ENCODE measurements around the gene SLIT3.
A peak's percentile ranks its signal among the peaks of the same experiment; 100 is the strongest.

Gene SLIT3

DNA sequence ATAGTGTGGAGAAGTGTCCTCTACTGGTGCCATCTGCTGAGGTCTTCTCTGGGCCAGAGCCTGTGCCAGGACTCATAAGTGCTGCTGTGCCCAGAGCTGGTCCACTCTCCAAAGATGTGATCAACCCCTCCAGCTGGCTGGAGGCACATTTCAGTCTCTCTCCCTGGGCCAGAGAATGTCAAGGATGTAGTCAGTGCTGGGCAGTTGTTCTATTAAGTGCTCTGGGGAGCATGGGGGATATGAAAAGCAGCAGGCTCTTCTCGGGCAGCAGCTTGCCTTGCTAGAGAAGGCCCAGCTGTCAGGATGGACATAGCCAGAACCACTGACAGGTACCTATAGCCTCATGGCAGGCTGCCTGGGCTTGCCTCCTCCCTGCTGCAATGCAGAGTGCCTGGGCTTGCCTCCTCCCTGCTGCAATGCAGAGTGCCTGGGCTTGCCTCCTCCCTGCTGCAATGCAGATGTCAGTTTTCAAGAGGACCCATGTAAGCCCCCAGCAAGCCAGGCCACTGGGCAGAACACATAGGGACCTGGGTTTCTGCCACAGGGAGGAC lies 564.6 kb downstream of the SLIT3 start:
- TF ChIP-seq TAF1 (IDR thresholded peaks at IDR 0.05; ENCODE audit: low read depth, low read length) (no peak), POLR2A (IDR thresholded peaks at IDR 0.05; ENCODE audit: low read depth, low read length) (no peak), POLR2AphosphoS5 (IDR thresholded peaks at IDR 0.05; ENCODE audit: low read depth, low read length) (no peak), POU2F2 (IDR thresholded peaks at IDR 0.05; ENCODE audit: low read depth, low read length) (no peak), PAX5 (IDR thresholded peaks at IDR 0.05; ENCODE audit: insufficient read depth, low read length, severe bottlenecking) (no peak), SPI1 (IDR thresholded peaks at IDR 0.05; ENCODE audit: low read depth, low read length) (no peak)
- DNase-seq (ENCODE audit: insufficient read length, low spot score) (no peak), FAIRE-seq (no peak)

DNA sequence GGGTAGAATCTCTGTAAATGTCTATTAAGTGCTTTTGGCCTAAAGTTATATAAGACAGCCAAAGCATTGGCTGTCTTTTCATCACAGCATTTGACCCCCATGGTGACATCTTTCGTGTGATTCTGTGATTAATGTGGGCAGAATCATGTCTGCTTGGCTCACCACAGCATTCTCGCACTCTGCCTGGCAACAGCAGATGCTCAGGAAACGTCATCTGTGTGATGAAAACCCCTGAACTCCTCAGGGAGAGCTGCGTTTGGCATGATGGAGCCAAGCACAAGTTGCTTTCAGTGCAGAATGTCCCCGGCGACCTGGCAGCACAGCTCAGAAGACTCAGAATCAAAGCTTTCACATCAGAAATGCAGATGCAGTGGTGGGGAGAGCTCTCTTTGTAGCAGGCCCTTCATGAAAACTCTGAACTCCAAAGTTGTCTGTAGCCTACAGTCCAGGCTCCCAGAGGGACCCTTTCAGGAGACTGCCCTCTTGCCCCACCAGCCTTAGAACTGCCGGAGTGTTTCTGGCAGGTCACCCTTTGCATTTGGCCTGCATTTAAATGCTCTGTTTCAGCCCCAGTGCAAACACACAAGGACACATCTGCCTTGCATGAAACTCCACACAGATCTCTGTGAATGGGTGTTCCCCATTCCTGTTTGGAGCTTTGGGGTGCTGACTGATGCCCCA lies 566.2 kb downstream of the SLIT3 start:
- FAIRE-seq = peak; percentile 77
- no peak for DNase-seq (ENCODE audit: insufficient read length, low spot score)
- TF ChIP-seq SPI1 (IDR thresholded peaks at IDR 0.05; ENCODE audit: low read depth, low read length) = no peak
- TF ChIP-seq POLR2A (IDR thresholded peaks at IDR 0.05; ENCODE audit: low read depth, low read length) = no peak
- no peak for TF ChIP-seq PAX5 (IDR thresholded peaks at IDR 0.05; ENCODE audit: insufficient read depth, low read length, severe bottlenecking)
- TF ChIP-seq POLR2AphosphoS5 (IDR thresholded peaks at IDR 0.05; ENCODE audit: low read depth, low read length) = no peak
- no peak for TF ChIP-seq POU2F2 (IDR thresholded peaks at IDR 0.05; ENCODE audit: low read depth, low read length)
- no peak for TF ChIP-seq TAF1 (IDR thresholded peaks at IDR 0.05; ENCODE audit: low read depth, low read length)

DNA sequence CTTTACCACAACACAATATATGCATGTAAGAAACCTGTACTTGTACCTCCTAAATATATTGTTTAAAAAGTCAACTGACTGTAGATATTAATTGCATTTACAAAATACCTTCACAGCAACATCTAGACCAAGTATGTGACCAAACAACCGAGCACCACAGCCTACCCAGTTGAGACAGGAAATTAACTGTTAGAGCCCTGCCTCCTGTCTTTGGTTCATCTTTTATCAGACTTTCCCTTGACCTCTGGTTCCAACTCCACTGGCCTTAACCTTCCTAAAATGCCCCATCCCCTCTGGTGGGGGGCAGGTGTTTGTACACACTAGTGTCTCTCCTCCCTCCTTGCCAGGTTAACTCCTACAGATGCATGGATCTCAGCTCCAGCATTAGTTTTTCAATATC lies 566.8 kb downstream of the SLIT3 start:
- no peak for DNase-seq (ENCODE audit: insufficient read length, low spot score)
- no peak for FAIRE-seq

DNA sequence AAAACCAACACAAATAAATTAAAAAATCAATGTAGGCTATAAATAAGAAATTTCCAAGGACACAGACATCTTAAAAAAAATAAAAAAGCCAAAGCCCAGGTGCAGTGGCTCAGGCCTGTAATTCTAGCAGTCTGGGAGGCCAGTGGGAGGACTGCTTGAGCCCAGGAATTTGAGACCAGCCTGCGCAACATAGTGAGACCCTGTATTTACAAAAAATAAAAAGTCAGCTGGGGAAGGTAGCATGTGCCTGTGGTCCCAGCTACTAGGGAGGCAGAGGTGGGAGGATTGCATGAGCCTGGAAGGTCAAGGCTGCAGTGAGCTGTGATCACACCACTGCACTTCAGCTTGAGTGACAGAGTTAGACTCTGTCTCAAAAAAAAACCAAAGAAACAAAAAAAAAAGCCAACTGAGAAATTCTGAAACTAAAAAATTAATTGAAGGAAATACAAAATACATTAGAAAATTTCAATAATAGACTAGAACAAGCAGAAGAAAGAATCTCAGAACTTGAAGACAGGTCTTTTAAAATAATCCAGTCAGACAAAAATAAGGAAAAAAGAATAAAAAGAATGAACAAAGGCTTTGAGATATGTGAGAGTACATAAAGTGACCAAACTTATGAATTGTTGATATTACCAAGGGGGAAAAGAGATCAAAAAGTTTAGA lies 572.3 kb downstream of the SLIT3 start:
- DNase-seq (ENCODE audit: insufficient read length, low spot score) (no peak), FAIRE-seq (no peak)
- TF ChIP-seq POLR2AphosphoS5 (IDR thresholded peaks at IDR 0.05; ENCODE audit: low read depth, low read length) (no peak), TAF1 (IDR thresholded peaks at IDR 0.05; ENCODE audit: low read depth, low read length) (no peak), PAX5 (IDR thresholded peaks at IDR 0.05; ENCODE audit: insufficient read depth, low read length, severe bottlenecking) (no peak), POLR2A (IDR thresholded peaks at IDR 0.05; ENCODE audit: low read depth, low read length) (no peak), POU2F2 (IDR thresholded peaks at IDR 0.05; ENCODE audit: low read depth, low read length) (no peak), SPI1 (IDR thresholded peaks at IDR 0.05; ENCODE audit: low read depth, low read length) (no peak)

More for the DNA sequence above, 566.8 kb downstream of the SLIT3 start:
- TF ChIP-seq POU2F2 (IDR thresholded peaks at IDR 0.05; ENCODE audit: low read depth, low read length) (no peak), POLR2AphosphoS5 (IDR thresholded peaks at IDR 0.05; ENCODE audit: low read depth, low read length) (no peak), PAX5 (IDR thresholded peaks at IDR 0.05; ENCODE audit: insufficient read depth, low read length, severe bottlenecking) (no peak), SPI1 (IDR thresholded peaks at IDR 0.05; ENCODE audit: low read depth, low read length) (no peak), POLR2A (IDR thresholded peaks at IDR 0.05; ENCODE audit: low read depth, low read length) (no peak), TAF1 (IDR thresholded peaks at IDR 0.05; ENCODE audit: low read depth, low read length) (no peak)

DNA sequence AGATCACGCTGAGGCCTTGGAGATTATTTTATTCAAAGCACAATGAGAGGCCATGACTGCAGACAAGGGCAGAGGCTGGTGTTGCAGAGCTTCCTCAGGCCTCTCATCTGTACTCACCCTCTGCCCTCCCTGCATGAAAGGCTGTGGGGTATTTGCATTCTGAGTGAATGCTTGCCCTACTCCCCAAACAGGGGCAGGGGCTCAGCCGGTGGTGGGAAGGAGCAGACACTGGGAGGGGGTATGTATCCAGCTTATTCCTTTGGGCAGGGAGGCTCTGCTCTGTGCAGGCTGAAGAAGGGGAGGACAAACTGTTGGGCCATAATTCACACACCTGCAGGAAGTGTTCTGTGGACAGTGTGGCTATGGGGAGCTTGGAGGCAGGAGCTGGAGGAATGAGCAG lies 573.4 kb downstream of the SLIT3 start:
- no peak for FAIRE-seq

DNA sequence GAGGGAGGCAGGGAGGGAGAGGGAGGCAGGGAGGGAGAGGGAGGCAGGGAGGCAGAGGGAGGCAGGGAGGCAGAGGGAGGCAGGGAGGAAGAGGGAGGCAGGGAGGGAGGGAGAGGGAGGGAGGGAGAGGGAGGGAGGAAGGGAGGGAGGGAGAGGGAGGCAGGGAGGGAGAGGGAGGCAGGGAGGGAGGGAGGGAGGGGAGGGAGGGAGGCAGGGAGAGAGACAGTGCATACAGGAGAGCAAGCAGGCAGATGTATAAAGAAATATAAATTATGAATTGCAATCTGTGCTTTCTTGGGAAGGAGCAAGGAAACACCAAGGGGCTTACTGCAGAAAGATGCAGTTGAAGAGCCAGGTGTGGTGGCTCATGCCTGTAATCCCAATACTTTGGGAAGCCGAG lies 574.6 kb downstream of the SLIT3 start:
- TF ChIP-seq POLR2A (IDR thresholded peaks at IDR 0.05; ENCODE audit: low read depth, low read length) (no peak), SPI1 (IDR thresholded peaks at IDR 0.05; ENCODE audit: low read depth, low read length) (no peak), POU2F2 (IDR thresholded peaks at IDR 0.05; ENCODE audit: low read depth, low read length) (no peak), POLR2AphosphoS5 (IDR thresholded peaks at IDR 0.05; ENCODE audit: low read depth, low read length) (no peak), PAX5 (IDR thresholded peaks at IDR 0.05; ENCODE audit: insufficient read depth, low read length, severe bottlenecking) (no peak), TAF1 (IDR thresholded peaks at IDR 0.05; ENCODE audit: low read depth, low read length) (no peak)
- DNase-seq (ENCODE audit: insufficient read length, low spot score) (no peak), FAIRE-seq (no peak)

More for the DNA sequence above, 573.4 kb downstream of the SLIT3 start:
- TF ChIP-seq POU2F2 (IDR thresholded peaks at IDR 0.05; ENCODE audit: low read depth, low read length) (no peak), SPI1 (IDR thresholded peaks at IDR 0.05; ENCODE audit: low read depth, low read length) (no peak), TAF1 (IDR thresholded peaks at IDR 0.05; ENCODE audit: low read depth, low read length) (no peak), POLR2AphosphoS5 (IDR thresholded peaks at IDR 0.05; ENCODE audit: low read depth, low read length) (no peak)
- DNase-seq (ENCODE audit: insufficient read length, low spot score) = no peak

DNA sequence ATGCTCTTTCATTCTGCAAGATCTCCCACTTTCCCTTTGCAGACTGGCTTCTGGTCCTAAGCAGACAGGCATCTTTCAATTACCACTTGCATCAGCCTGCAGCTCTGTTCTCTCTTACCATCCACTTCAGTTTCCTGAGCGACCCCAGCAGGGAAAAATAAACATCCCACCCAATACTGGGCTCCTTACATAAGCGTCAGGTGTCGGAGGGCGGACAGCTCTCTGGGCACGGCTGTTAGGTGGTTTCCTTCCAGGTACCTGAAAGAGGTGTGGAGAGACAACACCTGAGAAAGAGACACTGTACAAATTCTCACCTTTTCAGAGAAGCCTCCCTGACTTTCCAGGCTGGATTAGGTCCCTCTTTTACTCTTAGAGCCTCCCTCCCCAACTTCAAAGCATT lies 576.7 kb downstream of the SLIT3 start:
- no peak for TF ChIP-seq POU2F2 (IDR thresholded peaks at IDR 0.05; ENCODE audit: low read depth, low read length)
- no peak for TF ChIP-seq SPI1 (IDR thresholded peaks at IDR 0.05; ENCODE audit: low read depth, low read length)
- no peak for TF ChIP-seq POLR2AphosphoS5 (IDR thresholded peaks at IDR 0.05; ENCODE audit: low read depth, low read length)
- TF ChIP-seq TAF1 (IDR thresholded peaks at IDR 0.05; ENCODE audit: low read depth, low read length) = no peak
- TF ChIP-seq POLR2A (IDR thresholded peaks at IDR 0.05; ENCODE audit: low read depth, low read length) = no peak
- TF ChIP-seq PAX5 (IDR thresholded peaks at IDR 0.05; ENCODE audit: insufficient read depth, low read length, severe bottlenecking) = no peak
- FAIRE-seq = no peak
- no peak for DNase-seq (ENCODE audit: insufficient read length, low spot score)

DNA sequence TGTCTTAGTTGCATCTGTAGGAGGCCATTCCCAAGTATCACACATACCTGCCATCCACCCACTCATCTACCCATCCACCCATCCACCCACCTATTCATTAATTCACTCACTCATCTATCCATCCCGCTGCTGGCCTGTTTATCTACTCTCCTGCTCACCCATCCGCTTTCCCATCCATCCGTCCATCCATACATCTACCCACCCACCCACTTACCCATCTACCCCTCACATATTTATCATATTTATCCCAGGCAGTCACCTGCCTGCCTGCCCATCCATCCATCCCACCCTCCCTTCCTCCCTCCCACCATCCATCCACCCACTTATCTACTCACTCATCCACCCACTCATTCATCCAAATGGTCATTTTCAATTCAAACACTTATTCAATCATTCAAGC lies 577.9 kb downstream of the SLIT3 start:
- TF ChIP-seq POLR2AphosphoS5 (IDR thresholded peaks at IDR 0.05; ENCODE audit: low read depth, low read length) (no peak), POU2F2 (IDR thresholded peaks at IDR 0.05; ENCODE audit: low read depth, low read length) (no peak), TAF1 (IDR thresholded peaks at IDR 0.05; ENCODE audit: low read depth, low read length) (no peak)
- DNase-seq (ENCODE audit: insufficient read length, low spot score) (no peak), FAIRE-seq (no peak)

DNA sequence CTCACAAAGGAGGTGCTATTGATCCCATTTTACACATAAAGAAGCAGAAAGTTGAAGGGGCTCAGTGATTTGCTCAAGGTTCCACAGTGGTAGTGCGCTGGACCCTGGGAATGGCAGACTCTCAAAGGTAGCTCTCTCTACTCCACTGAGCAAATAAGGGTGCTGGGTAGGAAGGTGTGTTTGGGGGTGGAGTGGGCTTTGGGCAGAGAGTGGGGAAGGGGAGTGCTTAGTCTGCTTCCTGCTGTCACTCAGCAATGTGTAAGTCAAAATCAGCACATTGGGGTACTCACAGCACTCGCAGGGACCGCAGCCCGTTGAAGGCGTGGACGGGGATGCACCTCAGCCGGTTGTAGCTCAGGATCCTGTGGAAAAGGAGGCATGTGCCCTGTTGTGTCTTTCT lies 579.0 kb downstream of the SLIT3 start:
- TF ChIP-seq TAF1 (IDR thresholded peaks at IDR 0.05; ENCODE audit: low read depth, low read length) (no peak), SPI1 (IDR thresholded peaks at IDR 0.05; ENCODE audit: low read depth, low read length) (no peak), POLR2AphosphoS5 (IDR thresholded peaks at IDR 0.05; ENCODE audit: low read depth, low read length) (no peak), PAX5 (IDR thresholded peaks at IDR 0.05; ENCODE audit: insufficient read depth, low read length, severe bottlenecking) (no peak), POU2F2 (IDR thresholded peaks at IDR 0.05; ENCODE audit: low read depth, low read length) (no peak), POLR2A (IDR thresholded peaks at IDR 0.05; ENCODE audit: low read depth, low read length) (no peak)
- FAIRE-seq = no peak
- no peak for DNase-seq (ENCODE audit: insufficient read length, low spot score)

Measured in GM12891 (cell line).